Suppressor macrophage (primary cell): ENCODE data around the gene NXPH3.
"Not testable (repeated sequence)": the region's sequence is repeated elsewhere in the genome, so short reads cannot be mapped to it uniquely, and the experiment has no call there.

Source experiments
- DNase-seq, 4 experiments: peaks; one replicate each; pipeline ENCODE4 v3.0.0-alpha.2; 2020 to 2022
- total RNA-seq, 17 experiments: gene quantifications; one replicate each; lab custom pipeline; 2026; ENCODE audit warnings: mixed read lengths in 6 of 17, inconsistent platforms in 3 of 17; lab: John Stamatoyannopoulos, UW

Gene NXPH3
- 0 to 5.2 (median 0.43) reads per million in 17 experiments for total RNA-seq

DNA sequence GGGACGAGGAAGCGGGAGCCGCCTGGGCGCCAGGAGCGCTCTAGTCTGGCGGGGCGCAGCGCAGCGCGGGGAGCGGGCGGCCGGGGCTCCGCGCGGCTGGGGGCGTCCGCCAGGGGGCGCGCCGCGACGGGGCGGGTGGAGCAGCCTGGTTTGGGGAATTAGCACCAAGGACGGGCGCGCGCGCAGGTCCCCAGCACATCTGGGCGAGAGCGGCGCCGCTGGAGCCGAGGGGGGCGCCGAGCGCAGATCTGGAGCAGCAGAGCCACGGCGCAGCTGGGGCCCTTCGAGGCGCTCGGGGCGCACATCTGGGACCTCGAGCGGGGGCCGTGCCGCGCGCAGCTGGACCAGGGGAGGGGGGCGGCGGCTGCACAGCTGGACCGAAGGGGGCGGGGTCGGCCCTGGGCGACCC, at the start of gene NXPH3:
TSS of gene NXPH3 (plus strand) at position 193 of the 409 bp plus-strand sequence. CDS start 349 bp downstream, outside the sequence.
- DNase-seq = peak; percentile 68 to 89 (median 81)

- no peak for DNase-seq
Observed at GRCh38 chr17:49527927-49528651, 47.6 kb upstream of the NXPH3 start.

- DNase-seq = no peak
Observed at GRCh38 chr17:49528966-49529365, 46.7 kb upstream of the NXPH3 start.

GRCh38 chr17:49530118-49530517, 45.6 kb upstream of the NXPH3 start:
- DNase-seq = no peak

DNA sequence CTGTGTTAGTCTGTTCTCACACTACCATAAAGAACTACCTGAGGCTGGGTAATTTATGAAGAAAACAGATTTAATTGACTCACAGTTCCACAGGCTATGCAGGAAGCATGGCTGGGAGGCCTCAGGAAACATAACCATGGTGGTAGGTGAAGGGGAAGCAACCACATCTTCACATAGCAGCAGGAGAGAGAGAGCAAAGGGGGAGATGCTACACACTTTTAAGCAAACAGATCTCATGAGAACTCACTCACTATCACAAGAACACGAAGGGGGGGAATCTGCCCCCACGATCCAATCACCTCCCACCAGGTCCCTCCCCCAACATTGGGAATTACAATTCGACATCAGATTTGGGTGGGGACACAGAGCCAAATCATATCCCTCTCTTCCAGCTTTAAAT, 31.8 kb upstream of the NXPH3 start:
- DNase-seq = no peak

DNA sequence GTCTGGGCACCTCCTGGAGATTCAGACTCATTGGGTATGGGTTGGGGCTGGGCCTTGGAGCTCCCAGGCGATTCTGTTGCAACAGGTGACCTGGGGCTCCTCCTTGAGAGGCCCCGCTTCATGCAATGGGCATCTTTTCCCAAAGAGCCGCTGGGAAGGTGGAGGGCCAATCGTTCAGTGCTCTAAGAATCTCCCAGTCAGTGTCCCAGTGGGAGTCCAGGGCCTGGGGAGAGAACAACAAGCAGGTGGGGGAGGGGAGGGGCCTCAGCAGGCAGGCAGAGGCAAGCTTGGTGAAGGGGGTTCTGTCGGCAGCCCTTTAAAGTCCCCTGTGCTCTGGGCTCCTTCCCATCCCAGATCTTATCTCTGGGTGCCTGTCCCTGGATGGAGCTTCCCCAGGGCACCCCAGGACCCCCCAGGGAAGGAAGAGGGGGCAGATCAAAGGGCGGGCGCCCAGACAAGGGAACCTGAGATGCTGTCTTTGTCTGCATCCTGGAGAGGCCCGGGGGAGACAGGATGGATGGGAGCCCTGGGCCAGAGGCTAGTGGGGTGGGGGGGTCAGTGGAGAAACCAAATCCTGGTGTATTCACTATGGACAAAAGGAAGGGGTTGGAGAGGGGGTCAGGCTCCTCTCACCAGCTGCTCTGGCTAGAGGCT, 30.5 kb upstream of the NXPH3 start:
- no peak for DNase-seq

DNA sequence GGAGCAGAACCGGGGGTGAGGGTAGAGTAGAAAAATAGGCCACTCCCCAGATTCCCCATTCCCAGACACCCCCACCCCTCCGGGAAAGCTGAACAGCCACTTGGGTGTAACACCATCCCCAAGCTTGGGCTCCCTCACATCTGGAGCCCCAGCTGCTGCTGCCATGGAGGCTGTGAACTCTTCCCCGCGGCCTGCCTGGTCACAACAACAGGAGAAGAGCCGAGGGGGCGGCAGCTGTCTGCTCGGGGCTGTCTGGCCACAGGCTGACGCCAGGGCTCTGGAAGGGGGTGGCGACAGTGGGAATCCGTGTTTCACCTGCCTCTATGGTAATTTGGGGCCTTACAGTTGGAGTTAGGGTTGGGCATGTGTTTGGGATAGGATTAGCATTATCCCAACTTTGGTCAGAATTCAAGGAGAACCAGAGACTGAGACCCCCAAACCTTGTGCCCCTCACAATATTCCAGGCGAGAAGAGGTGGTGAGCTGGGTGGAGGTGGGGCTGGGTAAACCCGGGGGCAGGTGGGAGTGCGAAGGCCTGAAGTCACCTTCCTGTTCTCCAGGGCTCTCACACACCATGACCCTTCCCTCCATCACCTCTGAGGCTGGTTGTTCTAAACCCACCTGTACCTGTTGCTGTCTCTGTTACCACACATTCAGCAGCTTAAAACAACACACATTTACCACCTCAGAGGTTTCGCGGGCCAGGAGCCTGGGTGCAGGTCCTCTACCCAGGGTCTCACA, 29.7 kb upstream of the NXPH3 start:
- DNase-seq = no peak

DNA sequence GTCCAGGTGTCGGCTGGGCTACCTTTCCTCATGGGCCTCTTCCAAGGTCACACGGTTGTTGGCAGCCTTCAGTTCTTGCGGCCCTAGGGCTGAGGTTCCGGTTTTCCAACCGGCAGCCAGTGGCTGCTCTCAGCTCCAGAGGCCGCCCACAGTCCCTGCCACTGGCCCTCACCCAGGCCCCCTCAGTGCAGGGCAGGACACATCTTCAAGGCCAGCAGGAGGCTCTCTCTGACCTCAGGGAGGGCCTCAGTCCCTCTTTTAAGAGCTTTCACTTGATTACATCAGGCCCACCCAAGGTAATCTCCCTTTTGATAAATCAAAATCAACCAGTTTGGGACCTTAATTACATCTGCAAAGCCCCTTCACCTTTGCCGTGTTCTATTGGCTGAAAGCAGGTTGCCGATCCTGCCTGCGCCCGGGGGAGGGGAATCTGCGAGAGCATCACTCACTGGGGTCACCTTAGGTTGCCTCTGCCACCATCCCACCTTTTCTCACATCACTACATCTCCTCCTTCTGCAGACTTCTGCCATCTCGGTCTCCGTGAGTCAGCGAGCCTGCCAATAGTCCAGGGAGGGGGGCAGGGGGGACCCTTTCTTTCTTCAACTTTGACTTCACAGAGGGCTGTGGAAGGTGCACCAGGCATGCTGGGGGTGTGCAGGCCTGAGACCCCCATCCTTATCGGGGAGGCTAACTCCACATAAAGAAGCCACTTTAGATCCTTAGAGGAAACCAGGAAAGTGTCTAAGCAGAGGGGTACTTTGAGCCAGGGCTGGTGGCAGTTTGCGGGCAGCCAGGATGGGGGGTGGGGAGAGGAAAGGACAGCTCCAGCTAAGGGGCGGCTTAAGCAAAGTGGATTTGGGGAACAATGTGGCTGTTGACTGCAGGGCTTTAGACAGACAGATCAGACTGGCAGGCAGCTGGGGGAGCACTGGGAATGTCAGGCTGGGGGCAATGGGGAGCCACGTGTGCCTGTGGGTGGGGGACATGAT, 28.8 kb upstream of the NXPH3 start:
- DNase-seq = no peak

GRCh38 chr17:49547566-49547965, 28.1 kb upstream of the NXPH3 start:
- no peak for DNase-seq

- DNase-seq = no peak
Observed at GRCh38 chr17:49548051-49548505, 27.6 kb upstream of the NXPH3 start.

DNA sequence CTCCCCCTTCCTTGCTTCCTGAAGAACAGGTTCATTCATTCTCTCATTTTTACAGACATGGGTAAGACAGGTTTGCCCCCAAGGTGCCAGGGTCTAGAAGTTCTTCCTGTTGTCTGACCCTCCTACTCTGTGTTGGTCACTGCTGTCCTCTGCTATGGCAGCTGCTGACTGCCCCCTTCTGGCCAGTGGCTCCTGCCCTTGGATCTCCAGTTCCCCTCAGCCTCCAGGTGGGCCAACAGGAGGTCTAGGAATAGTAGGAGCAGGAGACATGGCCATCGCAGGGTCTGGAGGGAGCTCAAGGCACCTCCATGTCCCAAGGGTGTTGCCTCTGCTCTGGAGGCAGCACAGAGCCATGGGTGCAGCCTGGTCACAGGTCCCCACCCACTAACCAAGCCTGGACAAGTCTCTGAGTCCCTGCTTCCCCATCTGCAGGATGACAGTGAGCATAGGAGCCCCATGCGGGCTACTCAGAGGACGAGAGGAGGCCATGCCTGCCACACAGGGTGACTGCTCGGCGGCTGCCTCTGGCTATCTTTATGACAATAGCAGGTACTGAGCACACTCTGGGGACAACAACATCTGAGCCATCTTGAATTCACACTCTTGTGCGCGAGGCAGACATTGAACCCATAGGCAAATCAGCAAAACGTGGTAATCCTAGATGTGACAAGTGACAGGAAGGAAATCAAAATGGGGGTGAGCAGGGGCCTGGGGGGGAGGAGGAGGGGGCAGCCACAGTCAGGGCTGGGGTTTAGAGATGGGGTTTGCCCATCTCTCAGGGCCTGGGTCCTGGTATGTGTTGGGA, 27.0 kb upstream of the NXPH3 start:
- DNase-seq = peak; percentile 55 to 80 (median 65)

DNA sequence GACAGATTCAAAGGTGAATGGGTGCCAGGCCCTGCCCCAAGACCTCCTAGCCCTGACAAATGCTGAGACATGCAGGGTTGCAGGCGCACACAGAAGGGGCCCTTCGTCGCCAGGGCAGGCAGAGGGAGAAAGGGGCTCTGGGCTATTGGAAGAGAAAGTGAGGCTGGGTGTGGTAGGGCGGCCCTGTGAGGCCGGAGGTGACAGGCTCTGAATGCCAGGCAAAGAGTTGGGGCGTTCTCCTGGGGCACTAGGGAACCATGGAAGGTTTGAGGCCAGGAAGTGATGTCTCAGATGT, 26.4 kb upstream of the NXPH3 start:
- no peak for DNase-seq

DNA sequence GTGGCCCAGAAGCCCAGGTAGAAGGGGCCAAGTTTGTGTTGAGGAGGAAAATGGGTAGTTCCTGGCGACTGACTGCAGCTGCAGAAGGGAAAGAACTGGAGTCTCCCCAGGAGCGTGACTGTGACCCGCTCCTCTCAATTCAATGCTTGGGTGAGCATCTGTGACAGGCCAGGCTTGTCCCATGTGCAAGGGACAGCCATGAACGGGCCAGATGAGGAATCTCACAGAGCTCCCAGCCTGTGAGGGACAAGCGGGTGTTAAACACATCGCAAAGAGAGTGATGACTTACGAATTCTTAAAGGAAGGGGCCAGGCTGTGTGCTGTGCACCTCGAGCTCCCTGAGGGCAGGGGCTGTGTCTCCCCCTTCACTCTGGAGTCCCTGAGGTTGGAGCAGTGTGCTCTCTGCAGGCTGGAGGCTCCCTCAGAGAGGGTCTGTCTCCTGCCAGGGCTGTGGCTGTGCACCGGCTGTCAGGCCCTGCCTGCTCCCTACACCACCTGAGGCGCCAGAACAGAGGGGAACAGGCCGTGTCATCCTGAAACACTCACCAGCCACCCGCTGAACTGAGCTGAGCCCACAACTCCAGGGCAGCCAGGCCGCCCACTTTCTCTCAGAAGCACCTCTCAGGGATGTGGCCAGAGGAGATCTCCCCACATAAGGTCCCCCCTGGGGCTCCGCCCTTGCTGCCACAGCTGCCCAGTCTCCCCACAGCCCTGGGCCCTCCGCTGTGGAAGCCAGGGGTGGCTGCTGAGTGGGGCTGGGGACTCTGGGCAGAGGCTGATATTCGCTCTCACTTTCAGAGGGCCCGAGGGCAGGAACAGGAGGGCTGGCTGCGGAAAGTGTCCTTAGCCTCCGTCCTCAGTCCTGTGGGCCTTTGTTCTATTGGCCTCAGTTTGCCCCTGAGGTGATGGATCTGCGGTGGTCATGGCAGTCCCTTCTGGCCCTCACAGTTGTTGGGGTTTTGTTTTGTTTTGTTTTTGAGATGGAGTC, 25.7 kb upstream of the NXPH3 start:
- DNase-seq = no peak

DNA sequence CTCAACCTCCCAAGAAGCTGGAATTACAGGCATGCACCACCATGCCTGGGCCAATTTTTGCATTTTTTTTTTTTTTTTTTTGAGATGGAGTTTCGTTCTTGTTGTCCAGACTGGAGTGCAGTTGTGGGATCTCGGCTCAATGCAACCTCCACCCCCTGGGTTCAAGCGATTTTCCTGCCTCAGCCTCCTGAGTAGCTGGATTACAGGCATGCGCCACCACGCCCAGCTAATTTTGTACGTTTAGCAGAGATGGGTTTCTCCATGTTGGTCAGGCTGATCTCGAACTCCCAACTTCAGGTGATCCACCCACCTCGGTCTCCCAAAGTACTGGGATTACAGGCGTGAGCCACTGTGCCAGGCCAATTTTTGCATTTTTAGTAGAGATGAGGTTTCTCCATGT, 24.9 kb upstream of the NXPH3 start:
- not testable (repeated sequence) for DNase-seq

DNA sequence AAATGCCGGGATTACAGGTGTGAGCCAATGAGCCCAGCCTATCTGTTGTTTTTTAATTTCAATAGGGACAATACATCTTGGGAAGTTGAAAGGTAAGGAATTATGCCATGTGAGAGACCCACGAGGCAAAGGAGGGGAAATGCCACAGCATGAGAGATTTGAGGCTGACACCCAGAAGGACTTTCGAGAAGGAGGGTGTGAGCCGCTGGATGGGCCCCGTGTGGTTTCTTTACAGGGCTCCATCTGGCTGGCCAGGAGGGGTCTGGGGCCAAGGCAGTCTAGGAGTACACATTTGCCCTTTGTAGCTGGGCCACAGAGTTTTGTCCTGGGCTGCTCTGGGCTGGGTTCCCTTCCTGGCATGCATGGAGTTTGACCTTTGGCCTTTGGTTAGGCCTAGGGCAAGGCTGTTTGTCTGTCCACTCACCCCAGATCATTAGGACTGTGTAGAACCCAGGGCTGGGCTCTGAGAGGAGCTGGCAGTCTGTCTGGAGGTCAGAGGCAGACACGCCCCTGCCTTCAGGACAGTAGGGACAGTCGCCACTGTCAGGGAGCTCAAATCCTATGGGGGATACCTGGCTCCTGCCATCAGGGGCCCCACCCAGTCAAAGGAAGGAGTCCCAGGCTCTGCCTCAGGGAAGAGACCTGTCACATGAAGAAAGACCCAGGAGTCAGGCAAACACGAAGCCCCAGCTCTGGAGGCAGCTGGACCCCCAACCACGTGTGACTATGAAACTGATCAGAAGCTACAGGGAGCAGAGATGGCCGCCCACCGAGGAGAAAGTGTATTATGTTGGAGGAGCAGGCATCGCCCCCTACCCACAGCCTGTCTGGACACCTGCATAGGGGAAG, 24.2 kb upstream of the NXPH3 start:
- no peak for DNase-seq

GRCh38 chr17:49552070-49552751, 23.5 kb upstream of the NXPH3 start:
- DNase-seq = no peak

DNA sequence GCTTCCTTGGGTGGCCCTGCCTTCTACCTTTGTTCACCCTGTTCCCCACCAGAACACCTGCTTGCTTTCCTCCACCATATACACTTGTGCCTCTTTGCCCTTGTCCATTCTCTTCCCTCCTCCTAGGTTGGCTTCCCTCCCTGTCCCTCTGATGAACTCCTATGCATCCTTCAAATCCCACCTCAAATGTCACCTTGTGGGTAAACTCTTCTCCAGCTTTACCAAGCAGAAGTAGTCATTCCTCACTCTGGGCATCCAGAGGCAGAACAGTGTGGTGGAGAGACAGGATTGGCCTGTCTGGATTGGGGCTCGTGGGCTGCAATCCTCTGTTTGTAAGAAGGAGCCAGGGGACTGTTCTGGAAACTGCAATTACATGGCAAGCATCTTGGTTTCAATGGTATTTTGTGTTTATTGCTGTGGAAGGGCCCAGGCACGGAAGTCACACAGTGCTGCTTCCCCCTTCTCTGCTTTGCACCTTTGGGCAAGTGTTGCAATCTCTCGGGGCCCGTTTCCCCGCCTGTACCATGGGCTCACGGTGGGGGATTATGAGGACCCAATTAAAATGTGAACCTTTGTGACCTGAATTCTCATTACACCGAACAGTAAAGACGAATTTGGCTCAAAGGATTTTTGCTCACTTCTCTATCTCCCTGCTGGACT, 21.9 kb upstream of the NXPH3 start:
- DNase-seq = no peak
